GM19043 (cell line): ENCODE measurements around the gene MRPL58.

ENCODE experiments used
- ATAC-seq: cut with Tn5 transposase; IDR thresholded peaks from one replicate; pipeline ENCODE4 v1.9.1; 2021; ENCODE audit warnings: low read depth; ENCODE audit not compliant: unreplicated experiment

The MRPL58 gene

DNA sequence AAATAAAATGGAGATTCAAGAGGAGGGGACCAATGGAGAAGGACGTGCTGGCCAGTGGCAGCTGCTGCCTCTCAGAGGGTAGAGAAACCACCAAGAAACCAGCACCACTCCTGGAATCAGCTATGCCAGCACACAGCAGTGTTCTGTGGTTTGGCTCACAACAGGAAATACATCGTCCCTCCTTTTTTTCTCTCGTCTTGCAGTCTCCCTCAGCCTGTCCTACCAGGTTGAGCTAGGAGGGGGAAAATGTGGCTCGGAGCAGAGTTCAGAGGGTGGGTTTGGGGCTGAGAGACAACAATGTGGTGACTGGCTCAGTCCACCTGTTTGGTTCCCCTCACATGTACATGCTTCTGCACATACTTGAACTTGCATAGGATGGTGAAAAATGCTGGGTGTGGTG lies 55.4 kb downstream of the MRPL58 start:
- ATAC-seq = no peak

DNA sequence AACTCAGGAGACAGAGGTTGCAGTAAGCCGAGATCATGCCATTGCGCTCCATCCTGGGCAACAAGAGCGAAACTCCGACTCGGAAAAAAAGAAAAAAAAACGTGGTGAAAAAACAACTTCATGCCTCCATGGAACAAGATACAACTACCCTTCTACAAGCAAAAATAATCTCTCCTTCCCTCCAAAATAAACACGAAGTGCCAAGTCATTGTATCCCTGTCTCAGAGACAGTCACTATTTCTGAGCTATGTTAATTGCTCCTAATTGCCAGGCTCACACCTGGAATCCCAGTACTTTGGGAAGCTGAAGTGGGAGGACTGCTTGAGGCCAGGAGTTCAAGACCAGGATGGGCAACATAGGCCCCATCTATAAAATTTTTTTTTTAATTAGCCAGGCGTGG lies 56.3 kb downstream of the MRPL58 start:
- ATAC-seq = no peak

DNA sequence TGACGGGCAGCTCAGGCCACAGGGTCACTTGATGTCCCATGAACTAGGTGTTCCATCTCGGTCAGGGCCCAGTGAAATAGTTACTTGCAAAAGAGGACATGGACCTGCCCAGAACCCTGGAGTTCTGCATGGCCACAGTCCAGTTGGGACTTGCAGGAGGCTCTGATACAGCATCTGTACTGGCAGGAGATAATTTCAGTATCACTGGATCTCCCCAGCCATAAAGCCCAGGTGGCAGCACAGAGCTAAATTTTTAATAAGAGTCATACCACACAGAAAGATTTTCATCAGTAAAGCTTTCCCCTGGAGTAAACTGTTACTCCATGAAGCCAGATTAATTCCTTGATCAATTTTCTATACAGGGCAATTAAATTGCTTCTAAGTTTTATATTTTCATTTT lies 57.3 kb downstream of the MRPL58 start:
- no peak for ATAC-seq
